HepG2 (cell line): Measurements from ENCODE around the gene HSD3B7. TPM values are rescaled to one million over a fixed set of nuclear protein-coding genes. Genes with fewer than 3 reads are reported as not detected.

Source experiments
- DMAP1 ChIP-seq: IDR thresholded peaks from 2 replicates; pipeline ENCODE4 v1.6.1; 2016
- GFI1 ChIP-seq: sonication (generic); formaldehyde crosslinking; IDR thresholded peaks from 2 replicates; pipeline ENCODE4 v1.5.0; 2020; ENCODE audit warnings: missing genetic modification reagents, mild to moderate bottlenecking, borderline replicate concordance
- IRF2 ChIP-seq: IDR thresholded peaks from 2 replicates; pipeline ENCODE4 v1.6.1; 2018; ENCODE audit warnings: missing genetic modification reagents, missing compliant biosample characterization
- MAFG ChIP-seq: sonication (generic); formaldehyde crosslinking; IDR thresholded peaks from 2 replicates; pipeline ENCODE4 v1.5.1; 2020; ENCODE audit warnings: mild to moderate bottlenecking, missing genetic modification reagents
- MLLT10 ChIP-seq: sonication (generic); formaldehyde crosslinking; IDR thresholded peaks from 2 replicates; pipeline ENCODE4 v1.4.0; 2020; ENCODE audit warnings: missing genetic modification reagents
- NFKB2 ChIP-seq: sonication (generic); formaldehyde crosslinking; IDR thresholded peaks from 2 replicates; pipeline ENCODE4 v1.4.0; 2020; ENCODE audit warnings: missing genetic modification reagents, borderline replicate concordance
- POLR2AphosphoS5 ChIP-seq: IDR thresholded peaks from 2 replicates; pipeline ENCODE4 v1.6.1; 2012; ENCODE audit warnings: low read depth, low read length
- RFXAP ChIP-seq: sonication (generic); formaldehyde crosslinking; IDR thresholded peaks from 2 replicates; pipeline ENCODE4 v1.4.0; 2020; ENCODE audit warnings: missing genetic modification reagents, borderline replicate concordance
- SNAPC5 ChIP-seq: sonication (generic); formaldehyde crosslinking; IDR thresholded peaks from 2 replicates; pipeline ENCODE4 v1.8.1; 2023; ENCODE audit warnings: mild to moderate bottlenecking, missing genetic modification reagents, borderline replicate concordance
- TMF1 ChIP-seq: sonication (generic); formaldehyde crosslinking; IDR thresholded peaks from 2 replicates; pipeline ENCODE4 v1.8.1; 2022; ENCODE audit warnings: low read depth, missing genetic modification reagents
- YEATS2 ChIP-seq: sonication (generic); formaldehyde crosslinking; IDR thresholded peaks from 2 replicates; pipeline ENCODE4 v1.4.0; 2020; ENCODE audit warnings: missing genetic modification reagents, borderline replicate concordance
- YEATS4 ChIP-seq: sonication (generic); formaldehyde crosslinking; IDR thresholded peaks from 2 replicates; pipeline ENCODE4 v1.4.0; 2020; ENCODE audit warnings: missing genetic modification reagents, borderline replicate concordance
- ZBTB14 ChIP-seq: sonication (generic); formaldehyde crosslinking; IDR thresholded peaks from 2 replicates; pipeline ENCODE4 v1.4.0; 2020; ENCODE audit warnings: missing genetic modification reagents
- ZBTB2 ChIP-seq: sonication (generic); formaldehyde crosslinking; IDR thresholded peaks from 2 replicates; pipeline ENCODE4 v1.8.0; 2022; ENCODE audit warnings: low read depth, missing genetic modification reagents
- ZNF280D ChIP-seq: sonication (generic); formaldehyde crosslinking; IDR thresholded peaks from 2 replicates; pipeline ENCODE4 v1.5.1; 2020; ENCODE audit warnings: mild to moderate bottlenecking, missing genetic modification reagents
- ZNF558 ChIP-seq: sonication (generic); formaldehyde crosslinking; IDR thresholded peaks from 2 replicates; pipeline ENCODE4 v1.9.0; 2022; ENCODE audit warnings: mild to moderate bottlenecking, missing genetic modification reagents, borderline replicate concordance
- ZNF891 ChIP-seq: sonication (generic); formaldehyde crosslinking; IDR thresholded peaks from 2 replicates; pipeline ENCODE4 v1.5.0; 2020; ENCODE audit warnings: mild to moderate bottlenecking, missing genetic modification reagents
- polyA plus RNA-seq, 8 experiments: library from polyadenylated mRNA; depleted of rRNA in 3 of 8; stranded (reverse) in 7 of 8; unstranded in 1 of 8; fragments of >200 nt; fragmentation: Illumina TruSeq in 4 of 8; extraction: Trizol in 4 of 8; gene quantifications; 2 replicates each; pipeline versions ENCODE4 v1.2.1 to v1.2.3, GENCODE V29; 2011 to 2016; ENCODE audit warnings: low read depth in 4 of 8, missing spikeins in 1 of 8, mixed read lengths in 1 of 8; ENCODE audit not compliant: insufficient read depth in 1 of 8
- total RNA-seq, 5 experiments: library from RNA; depleted of rRNA; stranded (reverse); fragments of >200 nt; fragmentation: Illumina TruSeq; extraction: Trizol; gene quantifications; 2 replicates each; pipeline ENCODE4 v1.2.3, GENCODE V29; 2016; ENCODE audit warnings: low read depth in 1 of 5
- TF ChIP-seq, protein P1 (sequence below): sonication (generic); formaldehyde crosslinking; IDR thresholded peaks from 2 replicates; pipeline ENCODE4 v1.8.0; 2022; ENCODE audit warnings: mild to moderate bottlenecking, missing genetic modification reagents; ENCODE audit not compliant: insufficient replicate concordance
- TF ChIP-seq, protein P2 (sequence below): sonication (generic); formaldehyde crosslinking; IDR thresholded peaks from 2 replicates; pipeline ENCODE4 v1.4.0; 2020; ENCODE audit warnings: missing genetic modification reagents
- TF ChIP-seq, protein P3 (sequence below): sonication (generic); formaldehyde crosslinking; IDR thresholded peaks from 2 replicates; pipeline ENCODE4 v1.5.0; 2020; ENCODE audit warnings: missing genetic modification reagents

Gene HSD3B7
- total and polyA plus RNA-seq, 2 of the 13 experiments (the other 11 are each of a cell fraction or from before 2014, with no cell fraction given) = 32.9 to 69.7 TPM

GRCh38 chr16:30941600-30942425 lies 43.2 kb upstream of the HSD3B7 start (continued):
- TF ChIP-seq SNAPC5 (no peak; the same call in 1 of the 2 replicates), IRF2 (peak; percentile 20; the same call in 1 of the 2 replicates), MLLT10 (CRISPR knock-in tag) (no peak), NFKB2 (CRISPR knock-in tag) (peak; percentile 81; the same call in 1 of the 2 replicates), YEATS4 (CRISPR knock-in tag) (peak; percentile 37; the same call in 1 of the 2 replicates), ZBTB2 (no peak), MAFG (CRISPR knock-in tag) (no peak), GFI1 (no peak), ZBTB14 (CRISPR knock-in tag) (no peak), ZNF280D (CRISPR knock-in tag) (peak; percentile 74; the same call in 1 of the 2 replicates), YEATS2 (CRISPR knock-in tag) (peak; percentile 43; the same call in 1 of the 2 replicates), ZNF558 (CRISPR knock-in tag) (no peak), ZNF891 (CRISPR knock-in tag) (peak; percentile 20), RFXAP (CRISPR knock-in tag) (peak; percentile 10; the same call in 1 of the 2 replicates), TMF1 (no peak), POLR2AphosphoS5 (peak; percentile 38; the same call in 1 of the 2 replicates), DMAP1 (CRISPR knock-in tag) (peak; percentile 55; the same call in 1 of the 2 replicates)
- TF ChIP-seq, protein P1, sequence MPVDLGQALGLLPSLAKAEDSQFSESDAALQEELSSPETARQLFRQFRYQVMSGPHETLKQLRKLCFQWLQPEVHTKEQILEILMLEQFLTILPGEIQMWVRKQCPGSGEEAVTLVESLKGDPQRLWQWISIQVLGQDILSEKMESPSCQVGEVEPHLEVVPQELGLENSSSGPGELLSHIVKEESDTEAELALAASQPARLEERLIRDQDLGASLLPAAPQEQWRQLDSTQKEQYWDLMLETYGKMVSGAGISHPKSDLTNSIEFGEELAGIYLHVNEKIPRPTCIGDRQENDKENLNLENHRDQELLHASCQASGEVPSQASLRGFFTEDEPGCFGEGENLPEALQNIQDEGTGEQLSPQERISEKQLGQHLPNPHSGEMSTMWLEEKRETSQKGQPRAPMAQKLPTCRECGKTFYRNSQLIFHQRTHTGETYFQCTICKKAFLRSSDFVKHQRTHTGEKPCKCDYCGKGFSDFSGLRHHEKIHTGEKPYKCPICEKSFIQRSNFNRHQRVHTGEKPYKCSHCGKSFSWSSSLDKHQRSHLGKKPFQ (CRISPR knock-in tag) = no peak
- TF ChIP-seq, protein P2, sequence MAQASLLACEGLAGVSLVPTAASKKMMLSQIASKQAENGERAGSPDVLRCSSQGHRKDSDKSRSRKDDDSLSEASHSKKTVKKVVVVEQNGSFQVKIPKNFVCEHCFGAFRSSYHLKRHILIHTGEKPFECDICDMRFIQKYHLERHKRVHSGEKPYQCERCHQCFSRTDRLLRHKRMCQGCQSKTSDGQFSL = peak; percentile 95
- TF ChIP-seq, protein P3, sequence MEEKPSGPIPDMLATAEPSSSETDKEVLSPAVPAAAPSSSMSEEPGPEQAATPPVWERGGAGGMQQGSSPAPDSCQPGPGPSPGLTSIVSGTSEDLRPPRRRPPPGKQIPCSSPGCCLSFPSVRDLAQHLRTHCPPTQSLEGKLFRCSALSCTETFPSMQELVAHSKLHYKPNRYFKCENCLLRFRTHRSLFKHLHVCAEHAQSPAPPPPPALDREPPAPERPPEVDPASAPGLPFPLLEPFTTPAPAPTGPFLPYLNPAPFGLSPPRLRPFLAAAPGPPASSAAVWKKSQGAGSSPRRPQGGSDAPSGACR (CRISPR knock-in tag) = peak; percentile 88
